SK-N-SH (cell line): Measurements from ENCODE around the gene STAT2. TPM values are rescaled to one million over a fixed set of nuclear protein-coding genes. Genes with fewer than 3 reads are reported as not detected.

ENCODE experiments used
- CTCF ChIA-PET: fragments of 300-600, 350-600 bp; formaldehyde crosslinking; extraction: SDS; loops from one replicate; lab custom pipeline; 2021; lab: Yijun Ruan, JAX
- POLR2A ChIA-PET: fragments of 350-600 bp; sonication (Branson Sonifier 250); formaldehyde crosslinking; extraction: SDS; loops from one replicate; lab custom pipeline; 2020; ENCODE audit warnings: antibody characterized with exemption, inconsistent platforms; lab: Yijun Ruan, JAX
- DNase-seq: peaks from one replicate; pipeline ENCODE4 v3.0.0; 2012
- H2AFZ ChIP-seq: fragments of 200-600 bp; sonication (generic); 2 replicates; pipeline ENCODE4 v1.8.1; 2016; ENCODE audit warnings: antibody characterized with exemption, mild to moderate bottlenecking, low read depth
- H3F3A ChIP-seq: fragments of 200-600 bp; sonication (generic); replicated peaks from 2 replicates; pipeline ENCODE3; 2016; ENCODE audit warnings: antibody characterized with exemption, mild to moderate bottlenecking; ENCODE audit not compliant: insufficient read depth
- H3K27ac ChIP-seq, 2 experiments: fragments of 200-500 bp in 1 of 2; fragments of 200-600 bp in 1 of 2; sonication (Bioruptor generic) in 1 of 2; sonication (generic), shearing (Covaris generic) in 1 of 2; 2 replicates each; pipeline versions ENCODE4 v1.5.1 to v1.6.1; 2014 to 2016; ENCODE audit warnings: low read depth in 2 of 2, inconsistent platforms in 1 of 2, low read length in 1 of 2, mild to moderate bottlenecking in 1 of 2, mixed read lengths in 1 of 2
- H3K27me3 ChIP-seq: fragments of 200-600 bp; sonication (generic), shearing (Covaris generic); 2 replicates; pipeline ENCODE4 v1.6.1; 2016; ENCODE audit warnings: mixed run types; ENCODE audit not compliant: insufficient read depth
- H3K36me3 ChIP-seq, 2 experiments: fragments of 200-500 bp in 1 of 2; fragments of 200-600 bp in 1 of 2; sonication (Bioruptor generic) in 1 of 2; sonication (generic) in 1 of 2; replicated peaks in 1 of 2; 2 replicates each; pipeline versions ENCODE3 to v1.5.1; 2014 to 2016; ENCODE audit warnings: low read length in 1 of 2, mild to moderate bottlenecking in 1 of 2; ENCODE audit not compliant: insufficient read depth in 2 of 2, control insufficient read depth in 1 of 2
- H3K4me1 ChIP-seq, 2 experiments: fragments of 200-500 bp in 1 of 2; fragments of 200-600 bp in 1 of 2; sonication (Bioruptor generic) in 1 of 2; sonication (generic), shearing (Covaris generic) in 1 of 2; 2 replicates each; pipeline versions ENCODE4 v1.5.1 to v1.6.1; 2014 to 2016; ENCODE audit warnings: low read depth in 1 of 2, low read length in 1 of 2, mixed run types in 1 of 2; ENCODE audit not compliant: insufficient read depth in 2 of 2, control insufficient read depth in 1 of 2
- H3K4me2 ChIP-seq: fragments of 200-600 bp; sonication (generic), shearing (Covaris generic); 2 replicates; pipeline ENCODE4 v1.6.1; 2017; ENCODE audit warnings: mixed run types
- H3K4me3 ChIP-seq, 2 experiments: fragments of 200-500 bp in 1 of 2; fragments of 200-600 bp in 1 of 2; sonication (Bioruptor generic) in 1 of 2; sonication (generic), shearing (Covaris generic) in 1 of 2; 2 replicates each; pipeline versions ENCODE4 v1.5.1 to v1.8.1; 2014 to 2016; ENCODE audit warnings: low read depth in 2 of 2, inconsistent platforms in 1 of 2, low read length in 1 of 2, mild to moderate bottlenecking in 1 of 2, mixed read lengths in 1 of 2, moderate library complexity in 1 of 2
- H3K79me2 ChIP-seq: fragments of 200-600 bp; sonication (generic); 2 replicates; pipeline ENCODE4 v1.8.1; 2017; ENCODE audit warnings: mild to moderate bottlenecking; ENCODE audit not compliant: insufficient read depth
- H3K9ac ChIP-seq: fragments of 200-600 bp; sonication (generic); 2 replicates; pipeline ENCODE4 v1.6.1; 2017; ENCODE audit warnings: mixed run types
- H3K9me2 ChIP-seq: fragments of 200-600 bp; sonication (generic); 2 replicates; pipeline ENCODE4 v1.6.1; 2017; ENCODE audit warnings: mixed run types
- H3K9me3 ChIP-seq: fragments of 200-600 bp; sonication (generic); 2 replicates; pipeline ENCODE4 v1.6.1; 2017; ENCODE audit warnings: mixed run types, mild to moderate bottlenecking, moderate library complexity
- H4K20me1 ChIP-seq: fragments of 200-600 bp; sonication (generic); 2 replicates; pipeline ENCODE4 v1.6.1; 2017; ENCODE audit warnings: mild to moderate bottlenecking, mixed run types; ENCODE audit not compliant: insufficient read depth
- CHD2 ChIP-seq: fragments of 150-350 bp; IDR thresholded peaks from 2 replicates; pipeline ENCODE4 v1.6.1; 2018; ENCODE audit warnings: low read length; ENCODE audit not compliant: partially characterized antibody
- CTCF ChIP-seq: fragments of 200-600 bp; sonication (generic); IDR thresholded peaks from 2 replicates; pipeline ENCODE4 v1.6.1; 2017; ENCODE audit warnings: antibody characterized with exemption, mild to moderate bottlenecking, moderate library complexity
- FOSL2 ChIP-seq: IDR thresholded peaks from 2 replicates; pipeline ENCODE4 v1.4.0; 2012; ENCODE audit warnings: low read depth, mild to moderate bottlenecking, moderate library complexity, borderline replicate concordance
- FOXM1 ChIP-seq: IDR thresholded peaks from 2 replicates; pipeline ENCODE4 v1.4.0; 2012; ENCODE audit warnings: low read depth, mild to moderate bottlenecking
- GATA2 ChIP-seq: sonication (generic); formaldehyde crosslinking; IDR thresholded peaks from 2 replicates; pipeline ENCODE4 v1.5.0; 2020; ENCODE audit warnings: mild to moderate bottlenecking, missing genetic modification reagents
- IRF3 ChIP-seq: fragments of 150-350 bp; IDR thresholded peaks from 2 replicates; pipeline ENCODE4 v1.6.1; 2016; ENCODE audit warnings: mild to moderate bottlenecking, low read depth, low read length
- JUND ChIP-seq: IDR thresholded peaks from 2 replicates; pipeline ENCODE4 v1.4.0; 2012
- MAX ChIP-seq: IDR thresholded peaks from 2 replicates; pipeline ENCODE4 v1.4.0; 2012; ENCODE audit warnings: low read depth
- NFIC ChIP-seq: IDR thresholded peaks from 2 replicates; pipeline ENCODE4 v1.4.0; 2012; ENCODE audit warnings: borderline replicate concordance
- NRF1 ChIP-seq: IDR thresholded peaks from 2 replicates; pipeline ENCODE4 v1.6.1; 2012; ENCODE audit warnings: low read depth, mild to moderate bottlenecking, low read length
- RAD21 ChIP-seq: IDR thresholded peaks from 2 replicates; pipeline ENCODE4 v1.6.1; 2012; ENCODE audit warnings: mild to moderate bottlenecking, low read length
- RFX5 ChIP-seq: IDR thresholded peaks from 2 replicates; pipeline ENCODE4 v1.6.1; 2012; ENCODE audit warnings: mild to moderate bottlenecking, improper control_type of control experiment, low read length
- SIN3A ChIP-seq: IDR thresholded peaks from 2 replicates; pipeline ENCODE4 v1.6.1; 2012; ENCODE audit warnings: low read depth, mild to moderate bottlenecking, low read length, moderate library complexity, borderline replicate concordance
- SMC3 ChIP-seq: IDR thresholded peaks from 2 replicates; pipeline ENCODE4 v1.6.1; 2012; ENCODE audit warnings: low read depth, low read length, improper control_type of control experiment
- TAF1 ChIP-seq: IDR thresholded peaks from 2 replicates; pipeline ENCODE4 v1.6.1; 2012; ENCODE audit warnings: low read depth, mild to moderate bottlenecking, low read length, moderate library complexity, borderline replicate concordance
- TCF12 ChIP-seq: IDR thresholded peaks from 2 replicates; pipeline ENCODE4 v1.4.0; 2012
- TEAD4 ChIP-seq: IDR thresholded peaks from 2 replicates; pipeline ENCODE4 v1.4.0; 2012; ENCODE audit warnings: mild to moderate bottlenecking, borderline replicate concordance; ENCODE audit not compliant: insufficient read depth
- USF1 ChIP-seq: IDR thresholded peaks from 2 replicates; pipeline ENCODE4 v1.4.0; 2012; ENCODE audit warnings: low read depth, borderline replicate concordance
- ZBTB33 ChIP-seq: IDR thresholded peaks from 2 replicates; pipeline ENCODE4 v1.4.0; 2012; ENCODE audit warnings: low read depth, borderline replicate concordance
- WGBS: methylation state at CpG from one replicate; pipeline ENCODE4 v1.1.6; 2017; ENCODE audit warnings: low lambda C conversion rate; 5-methylcytosine and 5-hydroxymethylcytosine counted together
- polyA plus RNA-seq, 3 experiments: library from polyadenylated mRNA; depleted of rRNA; stranded (reverse); fragments of >200 nt; gene quantifications; 2 replicates each; pipeline ENCODE4 v1.2.3, GENCODE V29; 2012

Gene STAT2
- polyA plus RNA-seq, 1 of the 3 experiments (the other 2 are of a cell fraction), result 58.1 TPM

GRCh38 chr12:56326533-56326932 is 33.4 kb downstream of the STAT2 start:
- Histone ChIP-seq H3K4me2 (no peak overlapping the region), H3K27ac (no peak overlapping the region), H2AFZ (no peak overlapping the region), H3K9me3 (no peaks in the 10 kb centered on the region), H3K9ac (no peak overlapping the region), H3K9me2 (no peaks in the 10 kb centered on the region), H3K27me3 (no peaks in the 10 kb centered on the region), H3K4me1 (no peaks in the 10 kb centered on the region), H3F3A (no peaks in the 10 kb centered on the region), H3K79me2 (no peaks in the 10 kb centered on the region), H3K4me3 (no peak overlapping the region), H4K20me1 (no peaks in the 10 kb centered on the region), H3K36me3 (peaks cover 18 to 54% of the 10 kb centered on the region in 2 experiments)
- 90% methylated on average over 5 of the region's 6 CpGs for WGBS
- CTCF ChIA-PET, result no interaction called here
- no peak for DNase-seq
- TF ChIP-seq GATA2 (CRISPR knock-in tag) (no peak), USF1 (no peak), RFX5 (no peak), CTCF (no peak), TEAD4 (no peak), IRF3 (no peak), TAF1 (no peak), RAD21 (no peak), FOSL2 (no peak), CHD2 (no peak), FOXM1 (no peak), ZBTB33 (no peak), NFIC (no peak), SIN3A (no peak), TCF12 (no peak), SMC3 (no peak), JUND (no peak), MAX (no peak), NRF1 (no peak)
- POLR2A ChIA-PET, result interaction anchor here (1.4 kb wide), 1 partner anchor 10 kb away, joined by 5 read pairs; the partner anchor contains the start of gene CNPY2
